ENCODE results near the gene HTR4. TPM values are rescaled to one million over a fixed set of nuclear protein-coding genes. Genes with fewer than 3 reads are reported as not detected.

HTR4 gene
- total RNA-seq, 1 donor from 2014 or later = 0.99 TPM

- no peak overlapping the region for H3K27ac ChIP-seq (replicated peaks)
Observed at GRCh38 chr5:148696187-148697036, 42.1 kb upstream of the HTR4 start.

GRCh38 chr5:148690945-148691344 lies 36.6 kb upstream of the HTR4 start:
- H3K36me3 ChIP-seq = no peaks in the 10 kb centered on the region
- no peaks in the 10 kb centered on the region for H3K27me3 ChIP-seq (ENCODE audit: low read depth)
- no peak overlapping the region for H3K27ac ChIP-seq (replicated peaks)
- intact Hi-C loops (cut with micrococcal nuclease) = no loop called here
- no peak for TF ChIP-seq CTCF (IDR thresholded peaks at IDR 0.05; ENCODE audit: borderline replicate concordance)
- H3K9me3 ChIP-seq (replicated peaks) = peaks cover 42% of the 10 kb centered on the region
- DNase-seq = no peak
- H3K4me3 ChIP-seq = no peak overlapping the region
- peaks cover 2% of the 10 kb centered on the region for H3K4me1 ChIP-seq

More at GRCh38 chr5:148696187-148697036, 42.1 kb upstream of the HTR4 start:
- DNase-seq = no peak
- no peaks in the 10 kb centered on the region for H3K4me1 ChIP-seq
- intact Hi-C loops (cut with micrococcal nuclease) = no loop called here
- TF ChIP-seq CTCF (IDR thresholded peaks at IDR 0.05; ENCODE audit: borderline replicate concordance) = no peak
- H3K36me3 ChIP-seq = no peaks in the 10 kb centered on the region
- H3K9me3 ChIP-seq (replicated peaks) = peaks cover 5% of the 10 kb centered on the region
- no peak overlapping the region for H3K4me3 ChIP-seq
- no peaks in the 10 kb centered on the region for H3K27me3 ChIP-seq (ENCODE audit: low read depth)

- H3K36me3 ChIP-seq = no peaks in the 10 kb centered on the region
- H3K27ac ChIP-seq (replicated peaks) = no peak overlapping the region
- no peak for TF ChIP-seq CTCF (IDR thresholded peaks at IDR 0.05; ENCODE audit: borderline replicate concordance)
- intact Hi-C loops (cut with micrococcal nuclease) = no loop called here
- H3K9me3 ChIP-seq (replicated peaks) = peaks cover 42% of the 10 kb centered on the region
- no peak for DNase-seq
- H3K27me3 ChIP-seq (ENCODE audit: low read depth) = no peaks in the 10 kb centered on the region
- H3K4me3 ChIP-seq = no peak overlapping the region
- H3K4me1 ChIP-seq = peaks cover 11% of the 10 kb centered on the region
Observed at GRCh38 chr5:148688787-148689186, 34.5 kb upstream of the HTR4 start.

GRCh38 chr5:148687871-148688270 lies 33.5 kb upstream of the HTR4 start:
- no peak for DNase-seq
- intact Hi-C loops (cut with micrococcal nuclease) = no loop called here
- Histone ChIP-seq H3K4me3 (no peak overlapping the region), H3K36me3 (no peaks in the 10 kb centered on the region), H3K27me3 (ENCODE audit: low read depth) (no peaks in the 10 kb centered on the region), H3K9me3 (replicated peaks) (peaks cover 42% of the 10 kb centered on the region), H3K4me1 (peaks cover 11% of the 10 kb centered on the region), H3K27ac (replicated peaks) (no peak overlapping the region)
- no peak for TF ChIP-seq CTCF (IDR thresholded peaks at IDR 0.05; ENCODE audit: borderline replicate concordance)

GRCh38 chr5:148687427-148687826 lies 33.1 kb upstream of the HTR4 start:
- no peak for DNase-seq
- Histone ChIP-seq H3K36me3 (no peaks in the 10 kb centered on the region), H3K4me1 (peaks cover 14% of the 10 kb centered on the region), H3K9me3 (replicated peaks) (peaks cover 42% of the 10 kb centered on the region), H3K4me3 (no peak overlapping the region), H3K27me3 (ENCODE audit: low read depth) (no peaks in the 10 kb centered on the region), H3K27ac (replicated peaks) (no peak overlapping the region)
- intact Hi-C loops (cut with micrococcal nuclease) = no loop called here
- no peak for TF ChIP-seq CTCF (IDR thresholded peaks at IDR 0.05; ENCODE audit: borderline replicate concordance)

All from left ventricle myocardium inferior (tissue), 1 donor.